HK-2 (cell line): ENCODE measurements around the gene FXYD1.
A peak's percentile ranks its signal among the peaks of the same experiment; 100 is the strongest.
"Not testable (repeated sequence)": the region's sequence is repeated elsewhere in the genome, so short reads cannot be mapped to it uniquely, and the experiment has no call there.

Experiments used
- DNase-seq: peaks from one replicate; pipeline ENCODE4 v3.0.0-alpha.2; 2018; ENCODE audit not compliant: unreplicated experiment

The FXYD1 gene

DNA sequence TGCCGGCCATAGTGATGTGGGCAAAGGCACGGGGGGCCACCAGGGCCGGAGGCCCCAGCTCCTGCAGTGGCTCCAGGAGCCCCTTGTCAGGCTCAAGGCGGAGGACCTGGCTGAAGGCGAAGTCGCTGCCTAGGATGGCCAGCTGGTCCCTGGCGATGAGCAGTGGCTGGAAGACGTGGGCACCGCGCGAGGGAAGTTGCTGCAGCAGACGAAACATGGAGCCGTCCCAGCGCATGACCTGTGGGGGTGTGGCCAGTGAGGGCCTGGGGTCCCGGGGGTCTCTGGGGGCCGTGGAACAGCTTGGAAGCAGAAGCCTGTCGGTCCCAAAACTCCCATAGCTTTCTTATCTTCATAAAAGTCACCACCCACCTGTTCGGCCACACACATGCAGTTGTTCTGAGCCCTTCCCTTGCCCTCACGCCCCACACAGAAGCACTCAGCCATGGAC, 13.3 kb upstream of the FXYD1 start:
- DNase-seq: no peak

DNA sequence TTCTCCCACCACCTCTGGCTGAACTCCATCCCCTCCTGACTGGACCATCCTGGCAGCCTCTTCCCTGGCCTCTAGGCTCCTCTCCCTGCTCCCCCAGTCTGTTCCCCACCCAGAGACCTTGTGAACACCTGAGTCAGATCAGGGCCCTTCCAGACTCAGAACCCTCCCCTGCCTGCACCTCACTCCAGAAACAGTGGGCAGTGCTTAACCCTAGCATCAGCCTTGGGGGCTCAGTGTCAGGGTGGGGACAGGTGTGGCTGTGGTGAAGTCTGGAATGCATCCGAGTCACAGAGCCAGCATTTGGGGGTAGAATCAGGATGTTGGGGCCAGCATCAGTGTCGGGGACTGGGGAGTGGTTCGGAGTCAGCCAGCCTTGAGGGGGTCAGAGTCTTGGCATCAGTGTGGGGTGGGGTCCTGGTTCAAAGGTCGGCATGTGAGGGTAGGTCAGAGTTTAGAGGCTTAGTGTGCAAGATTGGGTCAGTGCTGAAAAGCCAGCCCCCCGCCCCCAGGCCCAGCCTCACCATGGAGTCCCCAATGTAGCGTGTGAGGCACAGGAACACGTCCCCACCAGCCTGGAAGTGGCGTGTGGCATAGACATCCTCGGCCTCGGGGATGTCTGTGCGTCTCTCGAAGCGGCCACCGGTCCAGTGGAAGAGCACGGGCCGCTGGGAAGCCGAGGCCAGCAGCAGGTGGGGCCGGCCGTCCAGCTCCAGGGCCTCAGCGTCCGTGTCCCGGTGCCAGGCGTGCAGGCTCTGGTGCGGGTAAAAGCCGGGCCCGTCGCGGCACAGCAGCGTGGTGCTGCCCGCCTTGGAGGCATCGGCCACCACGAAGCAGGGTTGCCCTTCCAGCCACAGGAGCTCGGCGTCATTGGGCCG, 12.6 kb upstream of the FXYD1 start:
- no peak for DNase-seq

DNA sequence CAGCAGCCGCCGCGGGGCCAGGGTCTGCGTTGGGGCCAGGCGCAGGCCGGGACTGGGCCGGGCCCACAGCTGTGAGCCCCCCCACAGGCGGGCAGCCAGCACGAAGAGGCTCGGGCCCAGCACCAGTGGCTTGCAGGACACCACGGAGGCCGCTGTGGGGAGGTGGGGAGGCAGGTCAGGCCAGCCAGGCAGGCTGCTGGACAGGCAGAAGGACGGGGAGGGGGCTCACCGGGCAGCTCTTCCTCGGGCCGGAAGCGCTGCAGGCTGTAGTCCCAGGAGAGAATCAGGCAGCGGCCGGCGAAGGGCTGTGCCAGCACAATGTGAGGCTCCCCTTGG, 12.0 kb upstream of the FXYD1 start:
- no peak for DNase-seq

DNA sequence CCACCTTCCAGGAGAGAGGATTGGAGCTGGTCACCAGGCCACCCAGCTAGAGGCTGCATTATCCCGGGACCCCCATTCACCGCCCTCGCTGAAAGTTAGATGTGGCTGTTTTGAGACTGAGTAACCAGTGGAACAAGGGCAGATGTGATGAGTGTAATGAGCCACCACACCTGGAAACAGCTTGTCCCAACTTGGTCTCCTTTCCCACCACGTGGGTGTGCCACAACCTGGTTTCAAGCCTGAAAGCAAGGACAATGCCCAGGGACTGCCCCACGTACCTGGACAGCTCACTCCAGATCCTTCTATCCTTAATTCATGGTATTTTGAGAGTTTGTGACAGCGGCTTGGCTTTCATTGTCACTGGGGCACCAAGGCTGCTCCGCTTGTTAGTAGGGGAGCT, 10.8 kb upstream of the FXYD1 start:
- DNase-seq: no peak

- no peak for DNase-seq
Measured at GRCh38 chr19:35128398-35129057, 10.1 kb upstream of the FXYD1 start.

GRCh38 chr19:35129724-35130274, 8.8 kb upstream of the FXYD1 start:
- DNase-seq: not testable (repeated sequence)

GRCh38 chr19:35130761-35131720, 7.6 kb upstream of the FXYD1 start:
- DNase-seq: no peak

- DNase-seq: no peak
Measured at GRCh38 chr19:35132254-35132653, 6.4 kb upstream of the FXYD1 start.

DNA sequence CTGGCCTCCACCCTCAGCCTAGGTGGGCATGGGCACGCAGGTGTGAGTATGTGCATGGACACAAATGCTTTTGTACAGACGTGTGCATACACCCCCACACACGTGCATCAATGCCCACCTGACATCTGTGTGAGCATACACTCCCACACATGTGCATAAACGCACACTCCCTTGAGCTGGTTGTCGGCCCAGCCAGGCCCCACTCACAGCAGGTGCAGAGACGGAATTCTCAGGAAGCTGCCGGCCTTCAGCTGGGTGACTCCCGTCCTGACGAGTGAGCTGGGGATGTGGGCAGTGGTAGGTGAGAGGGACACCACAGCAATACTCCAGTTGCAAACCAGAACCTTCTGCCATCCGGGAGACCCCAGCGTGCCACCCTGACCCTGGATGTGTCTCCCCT, 4.8 kb upstream of the FXYD1 start:
- no peak for DNase-seq

DNA sequence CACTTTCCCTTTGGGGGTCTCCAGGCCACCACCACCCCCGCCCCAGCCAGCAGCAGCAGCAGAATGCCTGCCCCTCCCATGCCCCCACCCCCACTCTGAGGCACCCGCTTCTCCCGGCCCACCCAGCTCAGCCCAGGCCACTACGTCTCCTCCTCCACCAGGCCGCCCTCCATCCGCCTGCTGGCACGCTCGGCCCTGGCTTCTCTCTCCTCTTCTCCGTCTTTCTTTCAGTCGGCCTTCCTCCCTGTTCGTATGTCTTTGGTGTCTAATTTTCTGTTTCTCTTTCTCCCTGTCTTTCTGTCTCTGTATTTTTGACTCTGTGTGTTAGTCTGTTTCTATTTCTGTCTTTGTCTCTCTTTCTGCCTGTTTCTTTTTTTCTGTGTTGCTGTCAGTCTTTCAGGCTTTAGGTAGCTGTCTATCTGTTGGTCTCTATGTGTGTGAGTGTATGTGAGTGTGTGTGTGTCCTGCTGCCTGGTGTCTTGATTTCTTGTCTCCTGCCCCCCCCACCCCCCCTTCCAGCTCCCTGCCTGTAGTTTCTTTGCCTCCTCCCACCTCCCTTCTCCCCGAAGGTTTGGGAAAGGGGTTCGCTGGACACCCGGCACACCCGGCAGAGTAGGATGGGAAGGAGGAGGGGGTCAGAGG, 3.9 kb upstream of the FXYD1 start, which contains the start of gene LGI4:
LGI4 (minus strand) TSS at position 459 of the 642 bp plus-strand sequence; CDS start at position 80, 379 bp downstream.
- DNase-seq: no peak

DNA sequence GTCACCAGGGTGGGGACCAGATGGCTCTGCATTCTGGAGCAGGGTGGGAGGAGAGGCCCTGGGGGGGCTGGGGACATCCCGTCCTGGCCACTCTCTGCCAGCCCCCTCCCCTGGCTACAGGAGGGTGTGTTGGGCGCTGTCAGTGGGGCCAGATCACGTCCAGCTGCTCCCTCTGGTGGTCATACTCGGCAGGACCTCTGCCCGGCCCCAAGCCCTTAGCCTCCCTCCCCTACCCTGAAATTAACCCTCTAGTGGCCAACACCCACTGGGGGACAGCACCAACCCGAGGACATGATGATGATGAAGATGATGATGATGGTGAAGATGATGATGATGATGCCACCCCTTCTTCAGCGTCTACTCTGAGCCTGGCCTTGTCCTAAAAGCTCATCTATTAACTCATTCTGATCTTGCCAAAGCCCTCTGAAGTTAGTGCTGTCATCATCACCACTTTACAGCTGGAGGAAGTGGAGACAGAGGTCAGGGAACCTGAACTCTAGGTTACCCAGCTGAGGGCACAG, 3.2 kb upstream of the FXYD1 start:
- peak; percentile 56 for DNase-seq

- no peak for DNase-seq
Measured at GRCh38 chr19:35136231-35136630, 2.4 kb upstream of the FXYD1 start.

DNA sequence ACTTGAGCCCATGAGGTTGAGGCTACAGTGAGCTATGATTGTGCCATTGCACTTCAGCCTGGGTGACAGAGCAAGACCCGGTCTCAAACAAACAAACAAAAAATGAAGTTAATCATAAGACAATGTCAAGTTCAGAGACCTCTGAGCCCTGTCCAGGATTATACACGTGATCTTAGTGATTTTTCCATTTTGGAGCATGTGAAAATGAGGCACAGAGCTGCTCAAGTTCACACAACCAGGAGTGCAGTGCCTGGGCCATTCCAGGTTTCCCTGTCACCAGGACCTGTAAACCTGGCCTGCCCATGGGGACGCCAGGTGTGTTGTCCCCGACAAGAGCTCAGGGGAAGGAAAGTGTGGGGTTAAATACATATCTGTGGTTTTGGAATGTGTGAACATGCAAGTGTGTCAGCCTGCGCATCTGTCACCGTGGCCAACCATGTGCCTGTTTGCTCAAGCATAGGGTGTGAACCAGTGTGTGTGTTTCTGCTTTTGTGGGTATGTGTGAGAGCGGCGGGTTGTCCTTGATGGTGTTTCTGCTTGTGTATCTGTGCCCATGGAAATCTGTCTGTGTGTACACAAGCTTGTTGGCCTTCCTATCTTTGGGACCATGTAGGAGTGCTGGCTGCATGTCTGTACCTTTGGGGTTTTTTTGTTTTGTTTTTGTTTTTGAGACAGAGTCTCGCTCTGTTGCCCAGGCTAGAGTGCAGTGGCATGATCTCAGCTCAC, 1.5 kb upstream of the FXYD1 start:
- DNase-seq: no peak

GRCh38 chr19:35140207-35140961, 1.8 kb downstream of the FXYD1 start:
- DNase-seq: no peak

- DNase-seq: peak; percentile 97
Measured at GRCh38 chr19:35140962-35141836, 2.6 kb downstream of the FXYD1 start.

DNA sequence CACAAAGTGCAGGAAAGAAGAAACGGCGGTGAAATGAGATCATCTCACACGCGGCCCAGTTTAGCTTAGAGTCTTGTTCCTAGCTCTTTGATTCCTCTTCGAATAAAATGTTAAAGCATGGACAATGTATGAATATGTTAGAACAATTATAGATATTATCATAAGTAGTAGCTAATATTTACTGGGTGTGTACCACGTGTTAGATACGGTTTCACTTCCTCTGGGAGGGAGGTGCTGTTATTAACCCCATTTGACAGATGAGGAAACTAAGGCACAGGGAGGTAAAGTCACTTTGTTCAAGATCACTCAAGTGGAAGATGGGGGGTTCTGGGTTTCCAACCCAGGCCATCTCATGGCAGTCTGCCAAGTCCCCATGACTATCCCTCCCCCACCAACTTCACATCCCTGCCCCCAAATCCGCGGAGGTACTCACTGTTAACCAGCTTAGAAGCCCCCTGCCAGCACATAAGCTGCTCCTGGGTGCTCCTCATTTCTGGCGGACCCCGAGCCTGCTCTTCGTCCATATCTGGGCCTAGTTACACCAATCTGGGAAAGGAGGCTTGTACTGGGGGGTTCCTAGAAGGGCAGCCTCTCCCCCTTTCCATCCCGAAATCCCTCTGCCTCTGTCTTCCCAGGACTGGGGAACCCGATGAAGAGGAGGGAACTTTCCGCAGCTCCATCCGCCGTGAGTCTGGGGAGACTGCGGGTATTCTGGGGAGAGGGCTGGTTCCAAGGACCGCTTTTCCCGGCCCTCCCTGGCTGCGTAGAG, 3.4 kb downstream of the FXYD1 start:
- DNase-seq: no peak

DNA sequence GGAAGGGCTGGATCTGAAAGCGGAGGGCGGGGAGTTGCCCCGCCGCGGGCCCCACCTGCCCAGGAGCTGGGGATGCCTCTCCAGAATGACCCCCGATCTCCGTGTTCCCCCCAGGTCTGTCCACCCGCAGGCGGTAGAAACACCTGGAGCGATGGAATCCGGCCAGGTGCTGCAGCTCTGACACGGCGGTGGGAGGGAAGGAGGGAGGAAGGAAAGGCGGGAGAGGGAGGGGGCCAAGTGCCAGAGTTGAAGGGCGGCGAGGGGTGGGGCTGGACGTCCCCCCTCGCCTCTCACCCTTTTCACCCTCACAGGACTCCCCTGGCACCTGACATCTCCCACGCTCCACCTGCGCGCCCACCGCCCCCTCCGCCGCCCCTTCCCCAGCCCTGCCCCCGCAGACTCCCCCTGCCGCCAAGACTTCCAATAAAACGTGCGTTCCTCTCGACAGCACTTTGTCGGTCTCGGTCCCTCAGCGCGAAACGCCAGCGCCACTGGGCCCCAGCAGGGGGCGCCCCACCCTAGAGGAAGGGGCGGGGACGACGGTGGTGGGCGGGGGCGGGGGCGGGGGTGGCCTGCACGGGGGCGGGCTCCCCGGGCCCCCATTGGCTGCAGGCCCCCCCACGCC, 4.1 kb downstream of the FXYD1 start:
- peak; percentile 63 for DNase-seq
